HG03432 (cell line): ENCODE results near the gene GPX3.

Experiments
- ATAC-seq: cut with Tn5 transposase; IDR thresholded peaks from one replicate; pipeline ENCODE4 v1.9.1; 2021; ENCODE audit warnings: mild to moderate bottlenecking, moderate library complexity; ENCODE audit not compliant: unreplicated experiment

GPX3 gene

GRCh38 chr5:151075698-151076331 lies 55.4 kb downstream of the GPX3 start:
- ATAC-seq: no peak

DNA sequence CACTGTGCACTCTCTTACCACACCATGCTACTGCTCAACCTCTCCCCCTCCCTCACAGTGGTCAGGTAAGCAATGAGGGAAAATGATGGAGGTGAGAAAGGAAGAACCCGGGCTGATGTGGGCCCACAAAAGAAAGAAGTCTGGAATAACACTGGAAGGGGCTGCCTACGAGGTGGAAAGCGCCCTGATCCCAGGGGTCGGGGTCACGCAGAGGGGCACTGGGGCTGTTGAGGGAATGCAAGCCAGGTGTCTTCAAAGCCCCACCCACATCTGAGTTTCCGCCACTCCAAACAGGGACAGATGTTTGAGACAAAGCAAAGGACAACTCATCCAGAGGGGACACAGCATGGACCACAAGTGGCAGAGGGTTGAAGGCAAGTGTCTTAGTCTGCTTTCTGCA lies 56.2 kb downstream of the GPX3 start:
- no peak for ATAC-seq

GRCh38 chr5:151077419-151077818 lies 57.0 kb downstream of the GPX3 start:
- no peak for ATAC-seq

- no peak for ATAC-seq
Measured at GRCh38 chr5:151077967-151078366, 57.6 kb downstream of the GPX3 start.
